PC-3 (cell line): ENCODE measurements around the gene MACROD1. TPM values are rescaled to one million over a fixed set of nuclear protein-coding genes. Genes with fewer than 3 reads are reported as not detected.

Source experiments
- ATAC-seq: fragments of 200-7000 bp; cut with Tn5 transposase; 2 replicates; pipeline ENCODE4 v1.9.1; 2020; ENCODE audit warnings: mild to moderate bottlenecking, moderate library complexity
- BruUV-seq: library from RNA; stranded (reverse); fragments of 400-500 nt; replicated peaks from 2 replicates; lab custom pipeline; 2021; lab: Mats Ljungman, UMichigan
- CTCF ChIA-PET: fragments of 300-600 bp; sonication (Branson Sonifier 250); formaldehyde crosslinking; loops from one replicate; lab custom pipeline; 2022; ENCODE audit warnings: antibody characterized with exemption; lab: Charles Lee
- POLR2A ChIA-PET: fragments of 300-600 bp; sonication (Branson Sonifier 250); formaldehyde crosslinking; loops from one replicate; lab custom pipeline; 2022; ENCODE audit warnings: antibody characterized with exemption; ENCODE audit not compliant: unreplicated experiment; lab: Charles Lee
- DNase-seq: peaks from one replicate; pipeline ENCODE4 v3.0.0-alpha.2; 2015
- H2AFZ ChIP-seq: fragments of 300-600 bp; sonication (generic); 2 replicates; pipeline ENCODE4 v1.6.0; 2016; ENCODE audit warnings: antibody characterized with exemption, low read length
- H3F3A ChIP-seq: fragments of 300-600 bp; sonication (generic); one replicate; pipeline ENCODE4 v1.6.0; 2017; ENCODE audit warnings: antibody characterized with exemption, low read length, control low read depth, mild to moderate bottlenecking; ENCODE audit not compliant: unreplicated experiment
- H3K27ac ChIP-seq: fragments of 300-600 bp; sonication (generic); 2 replicates; pipeline ENCODE4 v1.5.1; 2016; ENCODE audit warnings: mild to moderate bottlenecking, low read length
- H3K27me3 ChIP-seq: fragments of 300-600 bp; sonication (generic); 2 replicates; pipeline ENCODE4 v1.6.1; 2016; ENCODE audit warnings: low read length, mixed read lengths
- H3K36me3 ChIP-seq: fragments of 300-600 bp; sonication (generic); 2 replicates; pipeline ENCODE4 v1.6.1; 2016; ENCODE audit warnings: low read depth, mixed run types, low read length, mixed read lengths
- H3K4me1 ChIP-seq: fragments of 300-600 bp; sonication (generic); 2 replicates; pipeline ENCODE4 v1.5.1; 2016; ENCODE audit warnings: low read length; ENCODE audit not compliant: insufficient read depth
- H3K4me2 ChIP-seq: fragments of 300-600 bp; sonication (generic); 2 replicates; pipeline ENCODE4 v1.6.0; 2016; ENCODE audit warnings: low read length
- H3K4me3 ChIP-seq: fragments of 300-600 bp; sonication (generic); 2 replicates; pipeline ENCODE4 v1.5.1; 2016; ENCODE audit warnings: mild to moderate bottlenecking, low read length, mixed read lengths
- H3K79me2 ChIP-seq: fragments of 300-600 bp; sonication (generic); 2 replicates; pipeline ENCODE4 v1.6.1; 2017; ENCODE audit warnings: low read length, mixed read lengths
- H3K9ac ChIP-seq: fragments of 300-600 bp; sonication (generic); 2 replicates; pipeline ENCODE4 v1.6.0; 2016; ENCODE audit warnings: mild to moderate bottlenecking, low read length
- H3K9me2 ChIP-seq: fragments of 300-600 bp; sonication (generic); replicated peaks from 2 replicates; pipeline ENCODE4 v1.6.1; 2016; ENCODE audit warnings: mixed run types, low read length, mixed read lengths
- H3K9me3 ChIP-seq: fragments of 300-600 bp; sonication (generic); 2 replicates; pipeline ENCODE4 v1.6.1; 2016; ENCODE audit warnings: low read length, mixed read lengths
- H4K20me1 ChIP-seq: fragments of 300-600 bp; sonication (generic); 2 replicates; pipeline ENCODE4 v1.6.1; 2016; ENCODE audit warnings: low read length, mixed read lengths
- CTCF ChIP-seq: fragments of 300-600 bp; sonication (generic); conservative IDR thresholded peaks from 2 replicates; pipeline ENCODE4 v1.5.1; 2017; ENCODE audit warnings: antibody characterized with exemption, low read depth, mild to moderate bottlenecking, low read length
- EZH2 ChIP-seq: fragments of 300-600 bp; sonication (generic); IDR thresholded peaks from one replicate; pipeline ENCODE4 v1.6.1; 2017; ENCODE audit warnings: antibody characterized with exemption, mild to moderate bottlenecking, low read length; ENCODE audit not compliant: unreplicated experiment
- EZH2phosphoT487 ChIP-seq: fragments of 300-600 bp; sonication (generic); IDR thresholded peaks from 2 replicates; pipeline ENCODE4 v1.6.1; 2018; ENCODE audit warnings: mild to moderate bottlenecking, antibody characterized with exemption, low read length, borderline replicate concordance
- intact Hi-C: fragments of 100-400 bp; cut with micrococcal nuclease; formaldehyde crosslinking; loops from 2 replicates; pipeline ENCODE4 v1.9.0; 2023
- total RNA-seq: library from RNA; depleted of rRNA; stranded (reverse); fragments of >200 nt; gene quantifications from 2 replicates; pipeline ENCODE4 v1.2.3, GENCODE V29; 2014

Gene MACROD1
- total RNA-seq, 1 experiment from 2014 or later, result 71.4 TPM

DNA sequence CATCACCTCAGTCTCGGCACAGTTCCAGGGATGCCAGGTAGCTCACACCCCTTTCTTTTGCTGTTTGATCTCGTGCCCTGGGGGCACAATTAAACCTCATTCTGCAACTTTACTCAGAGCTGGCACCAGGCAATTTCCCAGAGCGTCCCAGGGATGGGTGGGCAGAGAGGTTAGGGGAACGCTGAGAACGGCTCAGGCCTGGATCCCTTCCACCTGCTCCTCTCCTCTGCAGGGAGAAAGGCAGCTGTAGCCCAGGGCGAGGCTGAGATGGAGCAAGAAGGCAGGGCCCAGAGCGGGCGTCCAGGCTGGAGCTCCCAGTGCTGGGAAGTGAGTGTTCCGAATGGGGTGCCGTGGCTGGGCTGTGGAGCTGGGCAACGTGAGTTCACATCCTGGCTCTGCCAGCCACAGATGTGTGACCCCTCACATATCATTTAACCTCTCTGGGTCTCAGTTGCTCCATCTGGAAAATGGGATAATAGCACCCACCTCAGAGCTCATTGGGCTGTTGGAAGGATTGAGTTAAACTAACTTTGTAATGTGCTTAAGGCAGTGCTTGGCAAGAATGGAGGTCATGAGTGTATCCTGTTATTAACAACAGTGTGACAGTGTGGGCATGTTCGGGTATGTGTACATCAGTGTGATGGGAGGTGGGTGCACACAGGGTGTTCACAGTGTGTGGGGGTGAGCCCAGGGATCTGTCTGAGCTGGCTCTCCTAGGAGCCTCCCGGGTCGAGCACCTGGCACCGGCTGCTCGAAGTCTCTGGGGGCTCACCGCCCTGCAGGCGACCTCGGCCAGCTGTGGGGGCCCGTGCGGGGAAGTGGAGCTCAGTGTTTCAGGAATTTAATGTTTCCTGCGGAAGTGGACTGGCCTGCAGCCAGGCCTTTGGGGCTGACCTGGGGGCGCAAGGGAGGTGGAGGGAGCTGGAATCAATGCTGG, 164.2 kb downstream of the MACROD1 start:
- no peak for TF ChIP-seq EZH2
- TF ChIP-seq EZH2phosphoT487, result no peak
- TF ChIP-seq CTCF, result no peak
- no peaks in the 10 kb centered on the region for H4K20me1 ChIP-seq
- no peak for DNase-seq

DNA sequence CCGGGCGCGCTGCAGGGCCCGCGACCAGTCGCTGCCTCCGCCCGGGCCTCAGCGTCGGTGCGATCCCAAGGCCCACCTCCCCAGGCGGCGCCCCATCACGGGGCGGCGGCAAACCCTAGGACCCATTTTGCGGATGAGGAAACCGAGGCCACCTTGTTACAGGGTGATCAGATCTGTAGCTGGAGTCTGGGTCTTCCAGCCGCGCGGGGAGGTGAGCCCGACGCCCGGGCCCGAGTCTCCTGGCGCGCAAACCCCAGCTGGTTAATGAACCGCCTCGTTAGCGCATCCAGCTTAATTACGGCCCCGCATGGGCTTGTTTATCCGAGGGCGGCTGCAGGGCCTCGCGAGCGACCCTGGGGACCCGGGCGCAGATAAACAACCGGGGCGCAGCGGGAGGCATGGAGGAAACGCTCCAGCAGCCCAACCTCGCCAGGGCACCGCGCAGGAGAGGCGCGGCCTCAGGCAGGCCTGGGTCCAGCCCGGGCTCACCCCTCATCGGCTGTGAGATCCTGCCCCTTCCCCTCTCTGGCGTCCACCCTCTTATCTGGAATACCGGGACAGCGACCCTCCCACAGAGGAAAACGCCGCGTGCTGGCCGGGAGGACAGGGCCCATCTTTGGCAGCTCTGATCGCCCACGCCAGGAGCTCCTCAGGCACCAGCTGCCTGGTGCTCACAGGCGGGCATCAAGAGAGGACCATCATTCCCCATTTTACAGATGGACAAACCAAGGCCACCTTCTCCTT, 165.0 kb downstream of the MACROD1 start:
- Histone ChIP-seq H2AFZ (no peak overlapping the region), H4K20me1 (no peaks in the 10 kb centered on the region), H3K9ac (no peak overlapping the region), H3K4me1 (peaks cover 13% of the 10 kb centered on the region; the same call in 1 of the 2 replicates), H3K79me2 (no peaks in the 10 kb centered on the region), H3K9me3 (no peaks in the 10 kb centered on the region), H3K4me2 (peak overlapping the region; percentile 73; the same call in 1 of the 2 replicates), H3K9me2 (no peaks in the 10 kb centered on the region), H3K36me3 (peaks cover 19% of the 10 kb centered on the region), H3K27me3 (no peaks in the 10 kb centered on the region), H3K4me3 (peak overlapping the region; percentile 11; the same call in 1 of the 2 replicates), H3K27ac (no peak overlapping the region), H3F3A (no peaks in the 10 kb centered on the region)
- ATAC-seq, result no peak
- CTCF ChIA-PET, result interaction anchor here (0.6 to 1.6 kb wide), 3 partner anchors 152 to 1409 kb away, joined by 4 to 7 read pairs (median 5); partner anchors contain the start of gene TUT1
- DNase-seq, result no peak
- intact Hi-C loops, result loop anchor here (2.0 kb wide), 1 partner anchor 152 kb away; no protein-coding TSS in a partner anchor
- POLR2A ChIA-PET, result no interaction called here
- no TSS peak for BruUV-seq
- peak; percentile 14; the same call in 1 of the 2 replicates for TF ChIP-seq CTCF
- no peak for TF ChIP-seq EZH2phosphoT487
- no peak for TF ChIP-seq EZH2

More for the DNA sequence above, 164.2 kb downstream of the MACROD1 start:
- Histone ChIP-seq H3K36me3 (peaks cover 13% of the 10 kb centered on the region), H3K79me2 (no peaks in the 10 kb centered on the region), H3F3A (no peaks in the 10 kb centered on the region), H3K27ac (no peak overlapping the region), H3K4me1 (peaks cover 14% of the 10 kb centered on the region; the same call in 1 of the 2 replicates), H3K4me3 (no peak overlapping the region), H3K27me3 (no peaks in the 10 kb centered on the region), H3K9me2 (no peaks in the 10 kb centered on the region), H2AFZ (no peak overlapping the region), H3K9me3 (no peaks in the 10 kb centered on the region), H3K4me2 (no peak overlapping the region), H3K9ac (no peak overlapping the region)
- POLR2A ChIA-PET, result interaction anchor here (0.6 kb wide), 1 partner anchor 58 kb away, joined by 5 read pairs; no protein-coding TSS in a partner anchor
- intact Hi-C loops, result loop anchor here (2.0 kb wide), 1 partner anchor 151 kb away; no protein-coding TSS in a partner anchor
- CTCF ChIA-PET, result no interaction called here
- BruUV-seq, result no TSS peak
- ATAC-seq, result no peak
